MCF 10A (cell line): ENCODE data around the gene COL7A1. TPM values are rescaled to one million over a fixed set of nuclear protein-coding genes. Genes with fewer than 3 reads are reported as not detected.

Source experiments
- BruUV-seq: library from RNA; stranded (reverse); fragments of 400-500 nt; replicated peaks from 2 replicates; lab custom pipeline; 2021; lab: Mats Ljungman, UMichigan
- CTCF ChIA-PET: fragments of 300-600 bp; sonication (Branson Sonifier 250); formaldehyde crosslinking; extraction: SDS; loops from one replicate; lab custom pipeline; 2021; ENCODE audit warnings: antibody characterized with exemption, inconsistent platforms; lab: Yijun Ruan, JAX
- POLR2A ChIA-PET: fragments of 300-600, 350-650 bp; sonication (Branson Sonifier 250); formaldehyde crosslinking; extraction: SDS; loops from one replicate; lab custom pipeline; 2020; ENCODE audit warnings: antibody characterized with exemption, inconsistent platforms; lab: Yijun Ruan, JAX
- DNase-seq: peaks from one replicate; pipeline ENCODE4 v3.0.0-alpha.2; 2018; ENCODE audit not compliant: unreplicated experiment
- H3K27ac Mint-ChIP-seq: one replicate; pipeline ENCODE4 v1.8.0; 2022; ENCODE audit warnings: mild to moderate bottlenecking, low read depth, mixed read lengths; ENCODE audit not compliant: unreplicated experiment
- H3K27me3 Mint-ChIP-seq: one replicate; pipeline ENCODE4 v1.8.0; 2022; ENCODE audit warnings: mixed read lengths; ENCODE audit not compliant: insufficient read depth, unreplicated experiment
- H3K36me3 Mint-ChIP-seq: one replicate; pipeline ENCODE4 v1.8.0; 2022; ENCODE audit warnings: mild to moderate bottlenecking, moderate library complexity, mixed read lengths; ENCODE audit not compliant: insufficient read depth, unreplicated experiment
- H3K4me1 Mint-ChIP-seq: one replicate; pipeline ENCODE4 v1.8.0; 2022; ENCODE audit warnings: mixed read lengths; ENCODE audit not compliant: insufficient read depth, unreplicated experiment
- H3K4me3 Mint-ChIP-seq: one replicate; pipeline ENCODE4 v1.8.0; 2022; ENCODE audit warnings: mild to moderate bottlenecking, moderate library complexity, mixed read lengths; ENCODE audit not compliant: unreplicated experiment
- H3K9me3 Mint-ChIP-seq: one replicate; pipeline ENCODE4 v1.8.0; 2022; ENCODE audit warnings: mixed read lengths; ENCODE audit not compliant: unreplicated experiment
- intact Hi-C: fragments of 100-400 bp; cut with micrococcal nuclease; formaldehyde crosslinking; loops from 2 replicates; pipeline ENCODE4 v1.14.1; 2022
- total RNA-seq: library from RNA; stranded (reverse); gene quantifications from 2 replicates; pipeline ENCODE4 v1.2.3, GENCODE V29; 2022
- TF ChIP-seq, protein P1 (sequence below): fragments of 200-600 bp; IDR thresholded peaks from one replicate; pipeline ENCODE4 v1.8.0; 2022; ENCODE audit warnings: antibody characterized with exemption, mild to moderate bottlenecking; ENCODE audit not compliant: unreplicated experiment

The COL7A1 gene
- total RNA-seq, 1 experiment from 2014 or later, result 60.5 TPM

DNA sequence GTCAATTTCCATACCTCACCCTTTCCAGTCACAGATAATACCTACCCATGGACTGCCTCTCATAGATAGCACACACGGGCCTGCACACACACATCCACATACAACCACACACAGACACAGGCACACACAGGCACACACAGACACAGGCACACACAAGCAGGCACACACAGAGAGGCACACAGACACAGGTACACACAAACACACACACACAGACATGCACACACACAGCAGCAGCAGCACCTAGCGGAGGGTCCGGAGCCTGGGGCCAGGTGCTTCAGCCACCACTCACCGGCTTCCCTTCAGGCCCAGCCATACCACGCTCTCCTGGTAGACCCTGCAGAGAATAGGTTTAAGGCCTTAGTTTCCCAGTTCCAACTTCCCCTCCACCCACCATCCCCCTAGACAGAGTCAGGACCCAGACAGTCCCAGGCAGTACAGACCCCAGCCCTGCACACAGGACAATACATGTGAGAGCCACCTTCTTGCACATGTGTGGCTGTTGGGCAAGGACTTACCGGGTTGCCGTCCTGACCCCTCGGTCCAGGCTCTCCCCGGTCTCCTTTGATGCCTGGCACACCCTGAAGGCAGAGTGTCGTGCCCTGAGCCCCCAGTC lies 21.1 kb downstream of the COL7A1 start:
- POLR2A ChIA-PET, result interaction anchor here (0.6 kb wide), 1 partner anchor 15 kb away, joined by 3 read pairs; no protein-coding TSS in a partner anchor
- no peak for DNase-seq
- peaks cover 38% of the 10 kb centered on the region for H3K36me3 Mint-ChIP-seq
- H3K27ac Mint-ChIP-seq, result no peak overlapping the region
- intact Hi-C loops, result no loop called here
- no peak overlapping the region for H3K4me3 Mint-ChIP-seq
- no peaks in the 10 kb centered on the region for H3K27me3 Mint-ChIP-seq
- TF ChIP-seq, protein P1, sequence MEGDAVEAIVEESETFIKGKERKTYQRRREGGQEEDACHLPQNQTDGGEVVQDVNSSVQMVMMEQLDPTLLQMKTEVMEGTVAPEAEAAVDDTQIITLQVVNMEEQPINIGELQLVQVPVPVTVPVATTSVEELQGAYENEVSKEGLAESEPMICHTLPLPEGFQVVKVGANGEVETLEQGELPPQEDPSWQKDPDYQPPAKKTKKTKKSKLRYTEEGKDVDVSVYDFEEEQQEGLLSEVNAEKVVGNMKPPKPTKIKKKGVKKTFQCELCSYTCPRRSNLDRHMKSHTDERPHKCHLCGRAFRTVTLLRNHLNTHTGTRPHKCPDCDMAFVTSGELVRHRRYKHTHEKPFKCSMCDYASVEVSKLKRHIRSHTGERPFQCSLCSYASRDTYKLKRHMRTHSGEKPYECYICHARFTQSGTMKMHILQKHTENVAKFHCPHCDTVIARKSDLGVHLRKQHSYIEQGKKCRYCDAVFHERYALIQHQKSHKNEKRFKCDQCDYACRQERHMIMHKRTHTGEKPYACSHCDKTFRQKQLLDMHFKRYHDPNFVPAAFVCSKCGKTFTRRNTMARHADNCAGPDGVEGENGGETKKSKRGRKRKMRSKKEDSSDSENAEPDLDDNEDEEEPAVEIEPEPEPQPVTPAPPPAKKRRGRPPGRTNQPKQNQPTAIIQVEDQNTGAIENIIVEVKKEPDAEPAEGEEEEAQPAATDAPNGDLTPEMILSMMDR, result no peak
- no peaks in the 10 kb centered on the region for H3K4me1 Mint-ChIP-seq
- H3K9me3 Mint-ChIP-seq, result no peaks in the 10 kb centered on the region
- CTCF ChIA-PET, result no interaction called here
- BruUV-seq, result no TSS peak

- Mint-ChIP-seq H3K4me3 (no peak overlapping the region), H3K9me3 (no peaks in the 10 kb centered on the region), H3K27ac (no peak overlapping the region), H3K36me3 (peaks cover 30% of the 10 kb centered on the region), H3K27me3 (no peaks in the 10 kb centered on the region), H3K4me1 (no peaks in the 10 kb centered on the region)
- TF ChIP-seq, protein P1, result no peak
- intact Hi-C loops, result no loop called here
- BruUV-seq, result no TSS peak
- ChIA-PET POLR2A (no interaction called here), CTCF (interaction anchor here (0.9 to 1.0 kb wide), 3 partner anchors 13 to 40 kb away, joined by 3 to 5 read pairs (median 4); no protein-coding TSS in a partner anchor)
- DNase-seq, result no peak
These were observed 22.6 kb downstream of the COL7A1 start for GRCh38 chr3:48572517-48572916.

DNA sequence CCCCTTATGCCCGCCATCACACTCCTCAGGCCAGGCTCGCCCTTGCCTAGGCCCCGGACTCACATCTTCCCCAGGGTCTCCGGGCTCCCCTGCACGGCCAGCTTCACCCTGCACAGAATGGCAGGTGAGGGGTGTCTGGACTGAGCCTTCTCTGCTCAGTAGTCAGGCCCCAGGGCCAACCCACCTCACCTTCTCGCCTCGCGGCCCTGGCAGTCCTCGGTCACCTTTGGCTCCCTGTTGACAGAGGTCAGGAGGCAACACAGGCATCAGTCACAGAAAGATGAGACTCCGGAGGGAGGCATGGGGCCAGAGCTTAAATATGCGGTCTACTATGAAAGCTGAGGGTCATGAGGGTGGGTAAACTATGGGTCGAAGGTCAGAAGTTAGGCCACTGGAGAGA lies 23.2 kb downstream of the COL7A1 start:
- no peak overlapping the region for H3K27ac Mint-ChIP-seq
- BruUV-seq, result no TSS peak
- peaks cover 29% of the 10 kb centered on the region for H3K36me3 Mint-ChIP-seq
- intact Hi-C loops, result no loop called here
- ChIA-PET POLR2A (no interaction called here), CTCF (no interaction called here)
- TF ChIP-seq, protein P1, result no peak
- peaks cover 5% of the 10 kb centered on the region for H3K4me1 Mint-ChIP-seq
- no peak for DNase-seq
- no peak overlapping the region for H3K4me3 Mint-ChIP-seq
- H3K9me3 Mint-ChIP-seq, result no peaks in the 10 kb centered on the region
- H3K27me3 Mint-ChIP-seq, result no peaks in the 10 kb centered on the region

DNA sequence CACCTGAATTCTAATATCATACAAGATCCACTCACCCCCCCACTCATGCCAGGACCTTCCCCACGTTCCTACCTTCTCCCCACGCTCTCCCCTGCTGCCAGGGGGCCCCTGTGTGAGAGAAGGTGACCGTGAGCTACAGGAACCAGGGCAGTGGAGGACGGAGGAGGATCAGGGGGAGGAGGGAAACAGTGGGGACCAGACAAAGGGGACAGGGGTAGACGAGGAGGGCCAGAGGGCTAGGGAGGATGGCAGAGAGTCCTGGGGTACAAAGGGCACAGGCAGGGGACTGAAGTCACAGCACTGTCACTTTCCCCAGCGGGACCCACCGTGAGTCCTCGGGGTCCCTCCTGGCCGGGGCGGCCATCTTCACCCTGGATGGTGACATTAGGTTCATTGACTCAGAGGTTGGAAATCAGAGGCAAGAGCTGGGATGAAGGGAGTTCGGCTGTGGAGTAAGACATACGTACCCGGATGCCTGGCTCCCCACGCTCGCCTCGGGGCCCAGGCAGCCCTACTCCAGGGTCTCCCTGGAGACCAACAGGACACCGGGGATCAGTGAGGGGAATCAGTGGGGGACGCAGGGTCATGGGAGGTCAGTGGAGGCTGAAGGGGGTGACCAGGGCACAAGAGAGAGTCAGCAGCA lies 25.2 kb downstream of the COL7A1 start:
- CTCF ChIA-PET, result no interaction called here
- TF ChIP-seq, protein P1, result no peak
- Mint-ChIP-seq H3K9me3 (no peaks in the 10 kb centered on the region), H3K4me3 (no peak overlapping the region), H3K4me1 (peaks cover 22% of the 10 kb centered on the region), H3K27me3 (no peaks in the 10 kb centered on the region), H3K27ac (no peak overlapping the region), H3K36me3 (peaks cover 24% of the 10 kb centered on the region)
- intact Hi-C loops, result no loop called here
- POLR2A ChIA-PET, result no interaction called here
- no peak for DNase-seq
- BruUV-seq, result no TSS peak
